SHP77 treated with DMSO at 0.1 percent for 48 hours (cell line): ENCODE measurements around the gene ZC3H8.
"Not testable (repeated sequence)": the region's sequence is repeated elsewhere in the genome, so short reads cannot be mapped to it uniquely, and the experiment has no call there.

Experiments
- DNase-seq: peaks from one replicate; lab custom pipeline; 2025; lab: John Stamatoyannopoulos, UW

Gene ZC3H8

DNA sequence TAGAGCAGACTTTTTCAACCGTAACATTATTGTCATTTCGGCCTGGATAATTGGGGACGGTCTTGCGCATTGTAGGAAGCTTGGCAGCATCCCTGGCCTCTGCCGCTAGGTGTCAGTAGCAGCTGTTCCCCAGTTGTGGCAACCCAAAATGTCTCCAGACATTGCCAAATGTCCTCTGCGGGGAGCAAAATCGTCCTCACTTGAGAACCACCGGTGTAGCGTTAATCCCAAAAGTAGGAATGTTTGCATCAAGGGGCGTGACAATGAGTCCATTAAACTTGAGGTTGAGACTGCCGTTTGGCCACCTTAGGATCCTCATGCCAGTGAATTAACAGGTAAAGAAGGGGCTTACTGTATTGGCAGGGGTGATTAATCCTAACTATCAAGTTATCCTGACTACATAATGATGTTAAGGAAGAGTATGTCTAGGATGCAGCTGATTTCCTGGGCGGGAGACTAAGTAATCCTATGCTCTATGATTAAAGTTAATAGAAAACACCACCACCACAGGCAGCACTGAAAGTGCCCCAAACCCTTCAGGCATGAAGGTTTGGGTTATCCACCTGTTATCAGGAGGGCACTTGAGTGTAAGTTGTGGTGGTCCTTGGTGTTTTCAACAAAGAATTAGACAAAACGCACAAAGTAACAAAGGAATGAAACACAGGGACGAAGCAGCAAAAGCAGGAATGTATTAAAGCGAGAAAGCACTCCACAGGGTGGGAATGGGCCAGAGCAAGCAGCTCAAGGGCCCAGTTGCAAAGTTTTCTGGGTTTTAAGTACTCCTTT lies 4.9 kb upstream of the ZC3H8 start:
- peak; percentile 73 for DNase-seq

DNA sequence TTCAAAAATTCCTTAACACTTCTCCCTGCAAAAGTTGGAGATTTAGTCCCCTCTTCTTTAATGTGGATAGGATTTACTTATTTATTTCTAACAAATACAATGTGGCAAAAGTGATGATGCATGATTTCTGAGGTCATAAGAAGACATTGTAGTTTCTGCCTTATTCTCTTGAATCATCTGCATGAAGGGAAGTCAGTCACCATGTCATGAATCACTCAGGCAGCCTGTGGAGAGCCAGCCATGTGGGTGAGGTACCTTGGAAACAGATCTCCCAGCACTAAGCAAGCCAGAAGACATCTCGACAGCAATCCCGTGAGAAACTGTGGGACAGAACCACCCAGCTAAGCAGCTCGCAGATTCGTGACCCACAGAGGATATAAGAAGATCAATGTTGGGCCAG lies 2.7 kb upstream of the ZC3H8 start:
- DNase-seq: no peak

DNA sequence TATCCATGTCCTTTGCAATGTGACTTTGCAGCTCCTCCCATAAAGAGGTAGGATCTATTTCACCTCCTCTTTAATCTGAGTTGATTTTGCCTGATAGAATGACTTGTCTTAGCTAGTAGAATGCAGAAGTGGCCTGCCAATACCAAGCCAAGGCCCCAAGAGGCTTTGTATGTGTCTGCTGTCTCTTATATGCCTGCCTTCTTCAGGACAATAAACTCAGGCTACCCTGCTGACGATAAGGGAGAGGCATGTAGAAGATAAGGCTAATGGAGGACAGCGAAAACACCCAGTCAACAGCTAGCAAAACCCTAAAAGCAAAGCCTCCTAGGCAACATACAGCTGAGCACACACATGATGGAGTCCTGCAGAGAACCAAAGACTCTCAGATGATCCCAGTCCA lies 1.8 kb upstream of the ZC3H8 start:
- DNase-seq: no peak

DNA sequence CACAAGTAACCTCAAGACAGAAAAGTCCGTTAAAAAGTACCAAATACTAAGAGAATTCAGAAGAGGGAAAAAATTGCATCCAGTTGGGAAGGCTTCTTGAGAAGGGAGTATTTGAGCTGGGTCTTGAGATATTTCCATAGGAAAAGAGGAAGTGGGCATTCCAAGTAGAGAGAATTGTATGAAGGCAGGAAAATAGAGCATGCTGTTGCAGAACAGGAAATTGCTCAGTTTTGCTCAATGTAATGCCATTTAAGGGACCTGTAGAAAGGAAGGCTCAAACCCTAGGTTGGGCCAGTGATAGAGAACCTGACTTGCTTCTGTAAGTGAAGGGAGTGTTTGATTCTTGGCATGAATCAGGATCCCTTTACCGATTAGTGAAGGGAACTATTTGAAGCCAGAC lies 1.0 kb upstream of the ZC3H8 start:
- no peak for DNase-seq

DNA sequence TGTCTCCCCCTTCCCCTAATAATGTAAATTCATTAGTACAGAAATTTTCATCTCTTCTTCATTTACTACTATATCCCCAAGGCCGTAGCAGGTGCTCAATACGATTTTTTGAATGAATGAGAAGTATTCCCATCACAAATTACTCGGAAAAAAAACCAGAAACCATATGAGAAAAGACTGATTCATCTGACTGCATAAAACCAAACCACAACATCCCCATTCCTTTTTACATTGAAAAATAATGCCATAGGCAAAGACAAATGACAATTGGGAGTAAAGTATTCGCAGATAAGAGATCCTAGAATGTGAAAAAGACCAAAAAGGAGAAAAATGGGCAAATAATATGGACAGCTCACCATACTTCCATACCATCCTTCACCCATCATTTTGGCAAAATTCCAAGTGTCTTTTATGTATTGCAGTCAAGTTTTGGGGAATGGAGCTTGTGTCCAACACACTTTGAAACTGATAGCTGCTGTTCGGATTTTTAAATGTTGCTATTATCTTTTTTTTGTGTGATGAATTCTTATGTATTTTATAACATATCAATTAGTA lies 1.5 kb downstream of the ZC3H8 start:
- DNase-seq: no peak

DNA sequence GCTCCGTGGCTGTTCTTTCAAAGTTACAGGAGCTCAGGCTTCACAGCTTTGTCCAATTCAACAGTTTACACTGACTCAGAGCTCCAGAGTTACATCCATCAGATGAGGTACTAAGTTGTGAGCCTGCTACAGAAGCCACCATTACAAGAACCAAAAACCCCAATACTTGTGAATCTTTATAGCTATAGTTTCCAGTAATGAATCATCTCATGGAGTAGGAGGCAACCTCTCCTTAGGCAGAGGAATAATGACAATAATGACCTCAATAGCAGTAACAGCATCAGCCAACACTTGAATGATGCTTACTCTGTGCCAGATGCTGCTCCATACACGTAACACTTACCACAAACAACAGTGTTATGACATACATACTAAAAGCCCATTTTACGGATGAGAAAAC lies 3.6 kb downstream of the ZC3H8 start:
- DNase-seq: no peak

DNA sequence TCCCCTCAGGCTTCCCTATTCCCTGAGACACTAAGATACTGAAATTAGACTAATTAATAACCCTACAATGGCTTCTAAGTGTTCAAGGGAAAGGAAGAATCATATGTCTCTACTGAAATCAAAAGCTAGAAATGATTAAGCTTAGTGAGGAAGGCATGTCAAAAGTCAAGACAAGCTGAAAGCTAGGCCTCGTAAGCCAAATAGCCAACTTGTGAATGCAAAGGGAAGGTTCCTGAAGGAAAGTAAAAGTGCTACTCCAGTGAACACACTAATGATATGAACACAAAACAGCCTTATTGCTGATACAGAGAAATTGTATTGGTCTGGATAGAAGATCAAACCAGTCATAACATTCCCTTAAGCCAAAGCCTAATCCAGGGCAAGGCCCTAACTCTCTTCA lies 10.0 kb downstream of the ZC3H8 start:
- no peak for DNase-seq

DNA sequence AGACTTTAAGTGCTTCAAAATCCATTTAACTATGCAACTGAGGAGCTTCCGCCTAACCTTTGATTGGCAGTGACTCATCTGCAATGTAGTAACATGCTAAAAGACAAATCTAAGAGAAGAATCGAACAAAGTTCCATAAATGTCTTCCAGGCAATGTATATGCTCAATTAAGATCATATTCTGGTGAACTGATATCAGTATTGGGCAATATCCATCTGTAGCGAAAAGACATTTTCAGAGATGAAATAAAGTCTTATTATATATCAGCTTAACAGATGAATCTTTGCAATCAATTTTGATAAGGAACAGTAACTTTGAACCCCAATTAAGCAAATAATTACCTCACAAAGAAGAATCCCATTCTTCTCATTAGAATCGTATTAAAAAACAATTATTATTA lies 11.6 kb downstream of the ZC3H8 start:
- DNase-seq: no peak

DNA sequence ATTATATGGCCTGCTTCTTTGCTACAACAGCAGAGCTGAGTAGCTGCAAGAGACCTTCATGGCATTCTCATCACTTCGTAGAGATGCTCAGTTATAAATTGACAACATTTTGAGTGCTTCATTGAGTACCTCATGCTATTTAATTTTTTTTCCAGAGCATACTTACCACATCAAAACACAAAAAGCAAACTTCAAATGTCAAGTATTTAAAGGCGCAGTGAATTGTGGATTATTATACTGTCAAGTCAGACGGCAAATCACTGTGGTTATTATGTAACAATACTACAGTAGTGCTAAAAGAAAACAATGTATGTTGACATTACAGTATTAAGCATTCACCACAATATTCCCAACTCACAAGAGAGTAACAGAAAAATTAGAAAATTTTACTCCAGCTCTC lies 12.5 kb downstream of the ZC3H8 start:
- DNase-seq: no peak

DNA sequence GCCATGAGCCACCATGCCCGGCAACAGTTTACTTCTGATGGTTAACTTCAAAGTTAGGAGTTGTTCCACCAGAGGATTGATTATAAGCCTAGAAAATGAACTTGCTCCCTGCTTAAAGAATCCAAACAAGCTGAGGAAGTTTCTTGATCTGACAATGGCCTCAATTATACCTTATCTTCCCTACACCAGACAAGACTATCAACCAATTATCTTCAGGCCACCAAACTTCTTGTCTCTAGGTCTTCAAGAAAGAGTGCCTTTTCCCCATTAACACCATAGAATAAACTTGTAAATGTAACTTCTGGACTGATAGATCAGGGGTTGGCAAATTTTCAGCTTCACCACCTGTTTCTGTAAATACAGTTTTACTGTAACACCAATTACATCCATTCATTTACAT lies 15.0 kb downstream of the ZC3H8 start:
- no peak for DNase-seq

DNA sequence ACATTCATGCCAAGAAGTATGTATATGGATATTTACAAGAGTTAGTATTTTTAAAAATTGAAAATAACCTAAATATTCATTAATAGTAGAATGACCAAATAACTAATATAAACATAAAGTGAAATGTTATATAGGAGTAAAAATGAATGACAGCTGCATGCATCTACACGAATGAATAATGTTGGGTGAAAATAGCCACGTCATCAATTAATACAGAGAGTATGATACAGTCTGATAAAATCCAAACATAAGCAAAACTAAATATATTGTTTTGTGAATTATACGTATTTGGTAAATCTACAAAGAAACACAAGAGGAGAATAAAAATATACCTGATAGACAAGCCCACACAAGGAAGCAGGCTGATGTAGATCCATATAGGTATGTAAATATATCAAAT lies 24.5 kb downstream of the ZC3H8 start:
- DNase-seq: no peak

DNA sequence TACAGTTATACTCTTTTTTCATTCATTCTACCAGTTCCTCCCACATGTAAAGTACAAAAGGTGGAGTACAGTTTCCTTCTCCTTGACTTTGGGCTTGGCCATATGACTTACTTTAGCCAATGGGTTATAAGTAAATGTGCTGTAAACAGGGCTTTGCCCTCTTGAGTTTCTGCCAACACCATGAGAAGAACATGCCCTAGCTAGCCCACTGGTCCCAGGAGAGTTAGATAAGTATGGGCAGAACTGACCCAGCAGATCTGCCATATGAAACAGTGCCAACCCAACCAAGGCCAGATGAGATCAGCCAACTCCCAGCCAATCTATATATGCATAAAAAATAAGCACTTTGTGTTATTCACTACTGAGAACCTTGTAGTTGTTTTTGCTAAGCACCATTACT lies 25.5 kb downstream of the ZC3H8 start:
- no peak for DNase-seq

DNA sequence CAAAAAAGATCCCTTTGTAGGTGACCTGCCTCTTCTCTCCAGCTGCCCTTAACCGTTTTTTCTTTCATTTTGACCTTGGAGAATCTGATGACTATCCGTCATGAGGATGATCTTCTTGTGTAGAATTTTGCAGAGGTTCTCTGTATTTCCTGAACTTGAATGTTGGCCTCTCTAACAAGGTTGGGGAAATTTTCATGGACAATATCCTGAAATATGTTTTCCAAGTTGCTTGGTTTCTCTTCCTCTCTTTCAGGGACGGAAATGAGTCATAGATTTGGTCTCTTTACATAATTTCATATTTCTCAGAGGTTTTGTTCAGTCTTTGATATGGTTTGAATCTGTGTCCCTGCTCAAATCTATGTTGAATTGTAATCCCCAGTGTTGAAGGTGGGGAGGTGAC lies 34.0 kb downstream of the ZC3H8 start:
- no peak for DNase-seq

DNA sequence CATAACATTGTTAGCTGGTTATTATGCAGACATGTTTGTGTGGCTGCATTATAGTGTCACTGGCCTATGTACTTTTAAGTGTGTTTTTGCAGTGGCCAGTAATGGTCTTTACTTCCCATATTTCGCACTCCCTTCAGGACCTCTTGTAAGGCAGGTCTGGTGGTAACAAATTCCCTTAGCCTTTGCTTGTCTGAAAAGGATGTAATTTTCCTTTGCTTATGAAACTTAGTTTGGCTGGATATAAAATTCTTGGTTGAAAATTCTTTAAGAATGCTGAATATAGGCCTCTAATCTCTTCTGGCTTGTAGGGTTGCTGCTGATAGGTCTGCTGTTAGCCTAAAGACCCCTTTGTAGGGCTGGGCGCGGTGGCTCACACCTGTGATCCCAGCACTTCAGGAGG lies 34.7 kb downstream of the ZC3H8 start:
- no peak for DNase-seq

DNA sequence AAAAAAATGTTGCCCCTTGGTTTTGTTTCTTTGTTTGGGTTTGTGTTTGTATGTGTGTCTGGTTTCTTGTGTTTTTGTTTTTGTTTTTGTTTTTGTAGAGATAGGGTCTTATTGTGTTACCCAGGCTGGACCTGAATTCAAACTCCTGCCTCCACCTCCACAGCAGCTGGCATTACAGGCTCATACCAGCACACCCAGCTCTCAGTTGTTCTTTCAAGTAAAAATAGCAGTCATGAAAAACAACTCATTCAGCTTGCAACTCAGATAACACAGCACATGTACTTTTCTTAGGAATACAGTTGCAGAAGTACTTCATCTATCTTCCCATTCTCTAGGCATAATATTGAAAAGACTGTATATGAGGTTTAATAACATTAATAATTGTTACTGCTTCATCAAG lies 37.0 kb downstream of the ZC3H8 start:
- DNase-seq: no peak

DNA sequence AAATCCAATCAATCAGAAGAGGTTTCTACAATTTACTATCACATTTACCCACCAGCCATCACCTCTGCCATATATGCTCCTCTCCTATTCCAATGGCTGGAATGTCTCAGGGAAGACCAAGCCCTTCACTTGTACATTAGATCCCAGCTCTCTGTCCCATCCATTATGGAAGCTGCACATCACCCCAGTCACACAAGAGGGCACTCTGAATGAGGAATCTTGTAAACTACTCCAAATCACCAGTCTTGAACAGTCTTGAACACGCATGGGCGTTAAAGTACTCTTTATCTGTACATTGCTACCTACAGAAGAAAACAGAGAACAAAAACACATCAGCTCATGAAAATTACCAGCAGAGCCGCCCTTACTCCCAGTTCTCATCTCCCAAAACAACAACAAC lies 38.7 kb downstream of the ZC3H8 start:
- DNase-seq: no peak

DNA sequence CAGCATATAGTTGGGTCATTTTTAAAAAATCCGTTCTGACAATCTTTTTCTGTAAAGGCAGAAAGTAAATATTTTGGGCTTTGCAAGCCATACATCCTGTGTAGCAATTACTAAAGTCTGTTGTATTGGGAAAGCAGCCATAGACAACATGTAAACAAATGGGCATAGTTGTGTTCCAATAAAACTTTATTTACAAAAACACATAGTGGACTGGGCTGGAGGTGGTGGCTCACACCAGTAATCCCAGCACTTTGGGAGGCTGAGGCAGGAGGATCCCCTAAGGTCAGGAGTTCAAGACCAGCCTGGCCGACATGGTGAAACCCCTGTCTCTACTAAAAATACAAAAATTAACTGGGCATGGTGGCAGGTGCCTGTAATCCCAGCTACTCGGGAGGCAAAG lies 46.9 kb downstream of the ZC3H8 start:
- DNase-seq: not testable (repeated sequence)

DNA sequence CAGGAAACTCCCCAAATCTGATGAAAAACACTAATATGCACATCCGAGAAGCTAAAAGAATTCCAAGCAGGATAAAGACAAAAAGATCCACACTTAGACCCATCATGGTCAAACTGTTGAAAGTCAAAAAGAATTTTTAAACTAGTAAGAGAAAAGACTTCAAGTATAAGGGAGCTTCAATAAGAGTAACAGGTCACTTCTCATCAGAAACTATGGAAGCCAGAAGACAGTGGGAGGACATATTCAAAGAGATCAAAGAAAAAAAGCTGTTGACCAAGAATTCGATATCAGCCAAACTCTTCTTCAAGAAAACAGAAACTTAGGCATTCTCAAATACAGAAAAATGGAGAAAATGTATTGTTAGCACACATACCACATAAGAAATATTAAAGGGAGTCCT lies 50.4 kb downstream of the ZC3H8 start:
- no peak for DNase-seq

DNA sequence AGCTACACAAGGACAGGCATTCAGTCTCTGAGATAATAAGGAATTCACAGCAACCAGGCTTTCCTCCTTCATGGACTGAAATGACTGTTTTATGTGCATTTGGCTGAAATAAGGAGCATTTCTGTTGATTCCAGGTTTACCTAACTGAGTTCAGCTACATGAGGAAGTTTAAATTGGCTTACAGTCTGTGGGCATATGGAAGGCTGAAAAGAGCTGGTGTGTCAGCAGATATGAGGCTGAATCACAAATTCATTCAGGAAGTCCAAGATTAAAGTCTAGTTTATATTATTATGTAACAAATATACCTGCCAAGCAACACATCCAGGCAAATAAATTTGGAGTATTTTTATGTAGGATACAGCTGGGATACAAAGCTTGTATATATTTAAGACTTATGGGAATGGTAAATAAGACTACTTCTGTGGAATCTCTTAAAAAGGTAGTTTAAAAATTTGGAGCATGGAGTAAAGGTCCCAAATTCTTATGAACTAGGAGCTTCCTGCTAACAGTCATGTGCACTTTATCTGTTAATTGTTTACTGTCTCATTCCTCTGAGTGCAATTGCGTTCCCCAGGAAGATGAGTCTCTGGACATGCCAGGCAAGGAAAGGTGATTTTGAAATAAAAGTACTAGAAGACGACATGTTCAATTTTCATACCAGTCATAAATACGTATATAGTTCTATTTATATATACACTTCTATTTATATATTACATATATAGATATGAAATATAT lies 53.0 kb downstream of the ZC3H8 start:
- DNase-seq: no peak

DNA sequence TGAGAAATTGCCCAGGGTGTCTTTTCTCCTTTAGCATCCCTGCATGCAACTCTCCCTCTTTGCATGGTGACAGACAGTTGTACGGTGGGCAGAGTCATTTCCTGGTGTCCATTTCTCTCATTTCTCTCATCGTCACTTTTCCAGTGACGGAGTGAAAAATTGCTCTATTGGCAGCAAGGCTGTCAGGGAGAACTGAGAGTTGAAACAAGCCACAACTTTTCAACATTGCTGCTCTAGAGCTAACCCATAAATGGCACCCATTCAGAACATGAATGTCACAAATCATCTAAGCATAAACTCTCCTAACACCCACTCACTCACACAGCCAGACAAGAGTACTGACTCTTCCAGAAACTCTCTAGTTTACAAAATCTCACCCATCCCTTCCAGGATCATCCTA lies 55.7 kb downstream of the ZC3H8 start:
- DNase-seq: no peak

DNA sequence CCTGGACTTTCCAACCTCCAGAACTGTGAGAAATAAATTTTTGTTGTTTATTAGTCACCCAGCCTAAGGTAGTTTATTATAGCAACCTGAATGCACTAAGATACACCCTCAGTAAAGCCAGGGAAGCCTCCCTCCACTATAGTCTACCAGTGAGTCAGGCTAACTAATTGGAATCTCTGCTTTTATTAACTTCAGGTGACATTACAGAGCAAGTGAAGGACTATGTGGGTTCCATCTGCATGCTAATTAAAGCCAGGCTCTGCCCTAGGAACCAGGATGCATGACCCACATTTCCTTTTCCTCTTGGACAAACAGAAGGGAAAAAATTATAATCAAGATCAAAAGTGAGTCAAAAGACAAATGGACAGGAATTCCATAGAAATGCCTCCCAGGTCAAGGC lies 56.1 kb downstream of the ZC3H8 start:
- no peak for DNase-seq

DNA sequence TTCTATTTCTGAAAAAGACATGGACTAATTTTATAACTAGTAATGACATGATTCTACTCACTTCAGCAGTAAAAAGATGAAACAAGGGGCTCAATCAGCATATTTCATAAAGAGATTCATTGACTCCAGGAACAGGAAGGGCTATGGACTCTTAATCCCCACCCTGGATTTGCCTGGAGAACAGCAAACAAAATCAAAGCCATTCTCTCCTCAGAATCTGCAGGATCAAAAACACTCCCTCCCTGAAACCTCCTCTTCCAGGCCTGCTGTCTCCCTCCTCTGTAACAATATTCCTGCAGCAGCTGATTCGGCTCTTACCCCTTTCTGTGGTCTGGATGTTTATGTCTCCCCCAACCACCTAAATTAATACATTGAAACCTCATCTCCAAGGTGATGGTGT lies 57.0 kb downstream of the ZC3H8 start:
- DNase-seq: no peak

DNA sequence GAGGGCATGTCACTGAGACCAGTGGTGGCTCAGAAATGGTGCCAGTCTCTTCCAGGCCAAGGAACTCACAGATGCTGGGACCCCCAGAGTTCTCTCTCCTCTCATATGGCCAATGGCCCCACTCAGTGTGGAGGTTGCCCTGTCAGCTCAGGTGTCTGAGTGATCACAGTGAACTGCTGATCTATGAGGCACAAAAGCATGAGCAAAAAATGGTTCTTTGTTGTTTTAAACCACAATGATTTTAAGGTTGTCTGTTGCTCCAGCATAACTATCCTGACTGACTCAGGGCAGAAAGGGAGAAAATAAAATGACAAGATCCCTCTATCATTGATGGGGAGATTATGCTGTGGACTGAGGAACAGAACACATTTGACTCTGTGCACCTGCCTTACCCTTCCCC lies 58.9 kb downstream of the ZC3H8 start:
- DNase-seq: no peak
